Endothelial cell of umbilical vein (primary cell): ENCODE measurements around the gene FTO. TPM values are rescaled to one million over a fixed set of nuclear protein-coding genes. Genes with fewer than 3 reads are reported as not detected.

Source experiments
- BruUV-seq: library from RNA; stranded (reverse); fragments of 400-500 nt; replicated peaks from 2 replicates; lab custom pipeline; 2021; lab: Mats Ljungman, UMichigan
- CTCF ChIA-PET: fragments of 300-600, 350-600 bp; sonication (Branson Sonifier 250); formaldehyde crosslinking; loops from one replicate; lab custom pipeline; 2021; ENCODE audit warnings: antibody characterized with exemption, inconsistent platforms; lab: Charles Lee
- POLR2A ChIA-PET: fragments of 300-600, 350-600 bp; sonication (Branson Sonifier 250); formaldehyde crosslinking; loops from one replicate; lab custom pipeline; 2021; ENCODE audit warnings: antibody characterized with exemption, inconsistent platforms; lab: Charles Lee
- DNase-seq: peaks from one replicate; pipeline ENCODE4 v3.0.0-alpha.2; 2011; ENCODE audit warnings: low read depth, low spot score
- FAIRE-seq: peaks from 2 replicates; lab custom pipeline; 2011; peaks lifted over from hg19 to GRCh38; lab: Jason Lieb, UNC
- H2AFZ ChIP-seq: 2 replicates; pipeline ENCODE4 v1.6.0; 2012; ENCODE audit warnings: low read depth, low read length, control low read depth, inconsistent platforms
- H3K27ac ChIP-seq: 2 replicates; pipeline ENCODE4 v1.5.1; 2011; ENCODE audit warnings: low read depth, mild to moderate bottlenecking, control low read depth, low read length, moderate library complexity; ENCODE audit not compliant: insufficient read depth
- H3K27me3 ChIP-seq, 2 experiments: 2 replicates each; pipeline versions ENCODE4 v1.6.0 to v1.6.1; 2011; ENCODE audit warnings: low read length in 2 of 2, mixed read lengths in 1 of 2; ENCODE audit not compliant: control insufficient read depth in 2 of 2, insufficient read depth in 2 of 2
- H3K36me3 ChIP-seq, 2 experiments: 2 replicates in 1 of 2; 3 replicates in 1 of 2; pipeline ENCODE4 v1.5.1; 2011; ENCODE audit warnings: low read length in 2 of 2, mild to moderate bottlenecking in 1 of 2, moderate library complexity in 1 of 2; ENCODE audit not compliant: control insufficient read depth in 2 of 2, insufficient read depth in 2 of 2; ENCODE audit errors: extremely low read depth in 1 of 2
- H3K4me1 ChIP-seq: 3 replicates; pipeline ENCODE4 v1.5.1; 2011; ENCODE audit warnings: mild to moderate bottlenecking, low read length; ENCODE audit not compliant: control insufficient read depth, insufficient read depth; ENCODE audit errors: extremely low read depth
- H3K4me2 ChIP-seq: 2 replicates; pipeline ENCODE4 v1.6.1; 2011; ENCODE audit warnings: low read length, control low read depth, mixed read lengths; ENCODE audit not compliant: insufficient read depth
- H3K4me3 ChIP-seq, 3 experiments: fragments of 200-600 bp in 1 of 3; sonication (generic), shearing (Covaris generic) in 1 of 3; replicated peaks in 1 of 3; 2 replicates each; pipeline ENCODE4 v1.5.1; 2011 to 2016; ENCODE audit warnings: control low read depth in 3 of 3, low read length in 3 of 3, mild to moderate bottlenecking in 2 of 3, inconsistent platforms in 1 of 3, low read depth in 1 of 3, moderate library complexity in 1 of 3; ENCODE audit not compliant: insufficient read depth in 1 of 3
- H3K79me2 ChIP-seq: 2 replicates; pipeline ENCODE4 v1.6.0; 2012; ENCODE audit warnings: low read length, inconsistent platforms; ENCODE audit not compliant: control insufficient read depth, insufficient read depth
- H3K9ac ChIP-seq: replicated peaks from 2 replicates; pipeline ENCODE3; 2011; ENCODE audit warnings: low read length, control low read depth; ENCODE audit not compliant: insufficient read depth; ENCODE audit errors: extremely low read depth
- H3K9me1 ChIP-seq: replicated peaks from 3 replicates; pipeline ENCODE4 v1.6.0; 2011; ENCODE audit warnings: mild to moderate bottlenecking, low read length; ENCODE audit not compliant: control insufficient read depth, insufficient read depth; ENCODE audit errors: extremely low read depth
- H3K9me3 ChIP-seq: replicated peaks from 2 replicates; pipeline ENCODE4 v1.5.1; 2012; ENCODE audit warnings: low read length, inconsistent platforms; ENCODE audit not compliant: control insufficient read depth, insufficient read depth
- H4K20me1 ChIP-seq: replicated peaks from 2 replicates; pipeline ENCODE3; 2011; ENCODE audit warnings: mild to moderate bottlenecking, low read length; ENCODE audit not compliant: control insufficient read depth, insufficient read depth; ENCODE audit errors: extremely low read depth
- EZH2 ChIP-seq: IDR thresholded peaks from 2 replicates; pipeline ENCODE4 v1.6.1; 2012; ENCODE audit warnings: borderline replicate concordance, low read depth, mild to moderate bottlenecking, moderate library complexity, low read length, inconsistent platforms; ENCODE audit not compliant: severe bottlenecking
- FOS ChIP-seq: IDR thresholded peaks from 2 replicates; pipeline ENCODE4 v1.6.1; 2011; ENCODE audit warnings: mild to moderate bottlenecking, low read length, moderate library complexity, borderline replicate concordance; ENCODE audit not compliant: insufficient read depth
- GATA2 ChIP-seq: IDR thresholded peaks from 2 replicates; pipeline ENCODE4 v1.7.0; 2011; ENCODE audit warnings: low read depth, mild to moderate bottlenecking, moderate library complexity, mixed read lengths, low read length; ENCODE audit not compliant: insufficient read length, insufficient read depth
- JUN ChIP-seq: IDR thresholded peaks from 2 replicates; pipeline ENCODE4 v1.6.1; 2011; ENCODE audit warnings: borderline replicate concordance, low read depth; ENCODE audit not compliant: insufficient read length, insufficient read depth
- MYC ChIP-seq: IDR thresholded peaks from one replicate; pipeline ENCODE4 v1.6.1; 2011; ENCODE audit warnings: mild to moderate bottlenecking, low read depth, low read length
- POLR2A ChIP-seq: IDR thresholded peaks from 2 replicates; pipeline ENCODE4 v1.6.1; 2012; ENCODE audit warnings: low read depth, mild to moderate bottlenecking, control low read depth, low read length
- POLR2AphosphoS5 ChIP-seq: IDR thresholded peaks from 2 replicates; pipeline ENCODE4 v1.6.1; 2012; ENCODE audit warnings: low read depth, mild to moderate bottlenecking, control low read depth, low read length, moderate library complexity; ENCODE audit not compliant: insufficient read depth
- dilution Hi-C: fragments of 300-500 bp; cut with MboI; formaldehyde crosslinking; loops from one replicate; pipeline ENCODE4 v1.15.0; 2019; ENCODE audit warnings: low sequenced_read_pairs; ENCODE audit not compliant: extremely low pct_ligation_motif_present
- intact Hi-C: fragments of 100-400 bp; cut with micrococcal nuclease; formaldehyde crosslinking; loops from one replicate; pipeline ENCODE4 v1.10.0; 2022
- polyA plus RNA-seq, 4 experiments: library from polyadenylated mRNA; depleted of rRNA in 3 of 4; stranded (reverse) in 3 of 4; unstranded in 1 of 4; fragments of >200 nt; gene quantifications; 2 replicates each; pipeline versions ENCODE4 v1.2.1 to v1.2.3, GENCODE V29; 2011 to 2012; ENCODE audit warnings: missing spikeins in 1 of 4
- total RNA-seq: library from RNA; stranded (reverse); gene quantifications from 2 replicates; pipeline ENCODE4 v1.2.3, GENCODE V29; 2021
- TF ChIP-seq, protein P1 (sequence below): IDR thresholded peaks from 2 replicates; pipeline ENCODE4 v1.6.1; 2011; ENCODE audit not compliant: insufficient read depth, insufficient read length
- TF ChIP-seq, protein P2 (sequence below), 2 donors: IDR thresholded peaks; 1 replicate in 1 of 2; 2 replicates in 1 of 2; pipeline ENCODE4 v1.5.1; 2011; ENCODE audit warnings: low read length in 2 of 2, mild to moderate bottlenecking in 2 of 2, moderate library complexity in 2 of 2, control low read depth in 1 of 2, inconsistent platforms in 1 of 2, low read depth in 1 of 2; ENCODE audit not compliant: insufficient read depth in 1 of 2; ENCODE audit errors: extremely low read depth in 1 of 2

The FTO gene
- total and polyA plus RNA-seq, 2 donors (not counting 3 experiments of a cell fraction or from before 2014, with no cell fraction given) = 48.6 to 87.1 TPM

DNA sequence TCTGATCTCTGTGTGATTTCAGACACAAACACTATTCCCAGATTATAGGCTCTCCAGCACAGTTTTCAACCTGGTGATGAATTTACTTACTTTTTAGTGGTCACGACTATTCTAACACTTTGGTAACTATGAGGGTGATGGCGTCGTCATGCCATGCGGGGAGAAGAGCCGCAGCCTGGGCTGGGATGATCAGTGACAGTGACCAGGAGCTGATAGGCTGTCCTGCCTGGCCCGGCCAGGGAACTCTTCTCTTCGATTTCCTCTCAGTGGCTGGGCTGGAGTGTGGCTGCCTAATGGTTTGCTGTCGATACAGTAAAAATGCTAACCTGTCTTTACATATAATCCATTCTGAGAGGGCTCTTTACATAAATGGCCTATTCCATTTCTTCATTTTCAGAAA lies 469.5 kb downstream of the FTO start:
- Histone ChIP-seq H3K9me1 (no peaks in the 10 kb centered on the region), H3K9ac (no peak overlapping the region), H3K9me3 (no peaks in the 10 kb centered on the region), H3K79me2 (no peaks in the 10 kb centered on the region), H3K27ac (no peak overlapping the region), H4K20me1 (no peaks in the 10 kb centered on the region), H3K4me2 (no peak overlapping the region), H2AFZ (no peak overlapping the region), H3K4me3 (no peak overlapping the region), H3K36me3 (no peaks in the 10 kb centered on the region), H3K4me1 (no peaks in the 10 kb centered on the region), H3K27me3 (peaks cover 8 to 17% of the 10 kb centered on the region in 2 experiments)
- no peak for TF ChIP-seq FOS
- no peak for TF ChIP-seq GATA2
- no peak for TF ChIP-seq MYC
- TF ChIP-seq POLR2A = no peak
- no peak for TF ChIP-seq EZH2
- no peak for TF ChIP-seq JUN
- TF ChIP-seq, protein P1, sequence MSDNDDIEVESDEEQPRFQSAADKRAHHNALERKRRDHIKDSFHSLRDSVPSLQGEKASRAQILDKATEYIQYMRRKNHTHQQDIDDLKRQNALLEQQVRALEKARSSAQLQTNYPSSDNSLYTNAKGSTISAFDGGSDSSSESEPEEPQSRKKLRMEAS = no peak
- no peak for TF ChIP-seq POLR2AphosphoS5
- TF ChIP-seq, protein P2, sequence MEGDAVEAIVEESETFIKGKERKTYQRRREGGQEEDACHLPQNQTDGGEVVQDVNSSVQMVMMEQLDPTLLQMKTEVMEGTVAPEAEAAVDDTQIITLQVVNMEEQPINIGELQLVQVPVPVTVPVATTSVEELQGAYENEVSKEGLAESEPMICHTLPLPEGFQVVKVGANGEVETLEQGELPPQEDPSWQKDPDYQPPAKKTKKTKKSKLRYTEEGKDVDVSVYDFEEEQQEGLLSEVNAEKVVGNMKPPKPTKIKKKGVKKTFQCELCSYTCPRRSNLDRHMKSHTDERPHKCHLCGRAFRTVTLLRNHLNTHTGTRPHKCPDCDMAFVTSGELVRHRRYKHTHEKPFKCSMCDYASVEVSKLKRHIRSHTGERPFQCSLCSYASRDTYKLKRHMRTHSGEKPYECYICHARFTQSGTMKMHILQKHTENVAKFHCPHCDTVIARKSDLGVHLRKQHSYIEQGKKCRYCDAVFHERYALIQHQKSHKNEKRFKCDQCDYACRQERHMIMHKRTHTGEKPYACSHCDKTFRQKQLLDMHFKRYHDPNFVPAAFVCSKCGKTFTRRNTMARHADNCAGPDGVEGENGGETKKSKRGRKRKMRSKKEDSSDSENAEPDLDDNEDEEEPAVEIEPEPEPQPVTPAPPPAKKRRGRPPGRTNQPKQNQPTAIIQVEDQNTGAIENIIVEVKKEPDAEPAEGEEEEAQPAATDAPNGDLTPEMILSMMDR (IDR thresholded peaks at IDR 0.05; ENCODE audit: extremely low read depth in 1 of 2, insufficient read depth in 1 of 2, low read depth in 1 of 2, low read length in 2 of 2) = no peak
- DNase-seq = no peak
- BruUV-seq = no TSS peak
- POLR2A ChIA-PET = no interaction called here
- dilution Hi-C loops (no loop called here), intact Hi-C loops (no loop called here)
- CTCF ChIA-PET = no interaction called here
- FAIRE-seq = no peak
